ENCODE results near the gene CLIC5.

DNA sequence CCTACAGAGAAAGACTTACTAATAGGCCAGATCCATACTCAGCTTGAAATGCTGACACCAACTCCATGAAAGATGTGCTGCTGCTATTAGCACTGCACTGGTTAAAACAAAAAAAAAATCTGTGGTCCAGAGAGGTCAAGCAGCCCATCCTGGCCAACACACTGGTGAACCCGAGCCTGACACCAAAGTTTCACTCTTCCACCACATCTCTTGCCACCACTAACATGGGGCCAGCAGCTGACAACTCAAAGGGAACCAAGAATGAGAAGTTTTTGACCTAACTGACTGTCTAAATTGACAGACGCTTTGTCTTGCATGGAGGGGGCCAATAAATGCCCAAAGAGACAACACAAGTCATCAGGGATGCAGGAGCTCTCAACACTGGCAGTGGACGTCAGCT is 5.4 kb downstream of the CLIC5 start:
- no peak for TF ChIP-seq CTCF (IDR thresholded peaks at IDR 0.05)
- no peak for TF ChIP-seq POLR2A (IDR thresholded peaks at IDR 0.05)

Measured in adrenal gland (tissue), 5 donors.